Measurements from ENCODE around the gene HOXA11. TPM values are rescaled to one million over a fixed set of nuclear protein-coding genes. Genes with fewer than 3 reads are reported as not detected.

Gene HOXA11
- total RNA-seq, 1 donor from 2014 or later, result not detected

GRCh38 chr7:27148031-27148755 lies 36.8 kb downstream of the HOXA11 start:
- Histone ChIP-seq H3K4me3 (peak overlapping the region; percentile 54), H3K27ac (replicated peaks) (peak overlapping the region; percentile 30), H3K4me1 (peaks cover 60% of the 10 kb centered on the region), H3K9me3 (replicated peaks) (no peaks in the 10 kb centered on the region), H3K27me3 (ENCODE audit: low read depth) (peaks cover 100% of the 10 kb centered on the region), H3K36me3 (no peaks in the 10 kb centered on the region)
- TF ChIP-seq, protein P1, sequence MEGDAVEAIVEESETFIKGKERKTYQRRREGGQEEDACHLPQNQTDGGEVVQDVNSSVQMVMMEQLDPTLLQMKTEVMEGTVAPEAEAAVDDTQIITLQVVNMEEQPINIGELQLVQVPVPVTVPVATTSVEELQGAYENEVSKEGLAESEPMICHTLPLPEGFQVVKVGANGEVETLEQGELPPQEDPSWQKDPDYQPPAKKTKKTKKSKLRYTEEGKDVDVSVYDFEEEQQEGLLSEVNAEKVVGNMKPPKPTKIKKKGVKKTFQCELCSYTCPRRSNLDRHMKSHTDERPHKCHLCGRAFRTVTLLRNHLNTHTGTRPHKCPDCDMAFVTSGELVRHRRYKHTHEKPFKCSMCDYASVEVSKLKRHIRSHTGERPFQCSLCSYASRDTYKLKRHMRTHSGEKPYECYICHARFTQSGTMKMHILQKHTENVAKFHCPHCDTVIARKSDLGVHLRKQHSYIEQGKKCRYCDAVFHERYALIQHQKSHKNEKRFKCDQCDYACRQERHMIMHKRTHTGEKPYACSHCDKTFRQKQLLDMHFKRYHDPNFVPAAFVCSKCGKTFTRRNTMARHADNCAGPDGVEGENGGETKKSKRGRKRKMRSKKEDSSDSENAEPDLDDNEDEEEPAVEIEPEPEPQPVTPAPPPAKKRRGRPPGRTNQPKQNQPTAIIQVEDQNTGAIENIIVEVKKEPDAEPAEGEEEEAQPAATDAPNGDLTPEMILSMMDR (IDR thresholded peaks at IDR 0.05; ENCODE audit: borderline replicate concordance), result no peak
- intact Hi-C loops (cut with micrococcal nuclease), result no loop called here
- DNase-seq, result no peak

DNA sequence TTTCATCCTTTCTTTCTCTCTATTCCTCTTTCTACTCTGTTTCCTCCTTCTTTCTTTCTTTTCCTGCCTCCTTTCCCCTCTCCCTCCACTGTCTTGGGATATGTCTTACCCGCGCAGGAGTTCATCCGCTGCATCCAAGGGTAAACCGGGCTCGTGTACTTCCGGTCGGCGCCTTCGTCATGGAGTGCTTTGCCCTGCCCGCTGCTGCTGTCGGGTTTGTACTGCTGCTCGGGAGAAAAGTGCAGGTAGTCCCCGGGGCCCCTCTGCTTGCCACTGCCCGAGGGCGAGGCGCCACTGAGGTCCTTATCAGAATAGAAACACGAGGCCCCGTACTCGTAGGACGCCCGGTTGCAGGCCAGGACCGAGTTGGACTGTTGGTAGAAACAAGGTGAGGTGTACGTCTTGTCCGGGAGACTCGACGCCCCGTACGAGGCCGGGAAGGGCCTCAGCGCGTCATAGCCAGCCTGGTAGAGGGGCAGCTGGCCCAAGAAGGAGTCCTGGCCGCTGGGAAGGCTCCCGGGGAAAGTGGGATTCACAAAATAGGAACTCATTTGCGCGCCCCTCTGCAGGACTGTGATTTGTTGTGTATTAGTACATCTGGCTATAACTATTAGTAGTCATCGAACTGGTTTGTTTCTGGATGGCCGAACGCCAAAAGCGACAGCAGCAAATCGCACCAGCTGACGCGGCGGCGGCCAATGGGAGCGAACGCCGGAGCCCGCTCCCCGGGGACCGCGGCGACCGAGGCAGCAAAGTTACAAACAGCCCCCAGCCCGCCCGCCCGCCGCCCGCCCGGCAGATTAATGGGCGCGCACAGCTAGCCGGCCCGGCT lies 37.6 kb downstream of the HOXA11 start, which contains the start of gene HOXA6:
Gene HOXA6 (minus strand): TSS at position 576 of the 832 bp plus-strand sequence. CDS start 25 bp downstream, at position 551.
- no peaks in the 10 kb centered on the region for H3K9me3 ChIP-seq (replicated peaks)
- H3K27ac ChIP-seq (replicated peaks), result peak within 1 kb of the TSS; percentile 30
- H3K27me3 ChIP-seq (ENCODE audit: low read depth), result peaks cover 100% of the 10 kb centered on the region
- peaks cover 63% of the 10 kb centered on the region for H3K4me1 ChIP-seq
- no peak for DNase-seq
- TF ChIP-seq, protein P1 (IDR thresholded peaks at IDR 0.05; ENCODE audit: borderline replicate concordance), result no peak
- H3K4me3 ChIP-seq, result peak within 1 kb of the TSS; percentile 54
- no peaks in the 10 kb centered on the region for H3K36me3 ChIP-seq
- intact Hi-C loops (cut with micrococcal nuclease), result no loop called here

DNA sequence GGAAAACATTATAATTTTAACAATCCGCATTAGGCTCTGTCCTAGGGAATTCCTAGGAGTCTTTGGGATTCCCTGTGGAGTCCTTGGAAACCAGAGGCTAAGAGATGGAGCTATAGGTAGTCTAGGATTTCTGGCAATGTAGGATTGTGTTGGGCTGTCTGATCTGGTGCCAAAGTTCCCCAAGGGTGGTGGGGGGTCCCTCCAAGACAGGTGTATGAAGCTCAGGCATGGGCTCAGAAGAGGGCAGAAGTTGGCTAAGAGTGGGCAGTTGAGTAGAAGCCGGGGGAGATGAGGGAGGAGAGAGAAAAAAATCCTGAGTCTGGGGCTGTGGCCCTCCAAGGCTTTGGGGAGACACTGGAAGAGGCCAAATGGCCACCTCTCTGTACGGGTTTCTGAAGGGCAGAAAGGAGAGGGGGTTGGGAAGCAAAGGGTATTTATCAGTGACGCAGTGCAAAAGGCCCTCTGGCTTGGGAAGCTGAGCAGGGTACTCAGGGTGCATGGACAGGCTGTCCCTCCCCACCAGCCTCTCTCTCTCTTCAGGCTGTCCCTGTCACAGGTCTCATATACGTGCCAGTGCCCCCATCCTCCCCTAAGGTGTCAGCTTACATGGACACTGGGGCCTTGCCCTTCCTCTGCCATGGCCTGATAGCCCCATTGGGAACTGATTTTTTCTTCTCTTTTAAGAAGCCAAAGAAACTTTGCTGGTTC lies 38.4 kb downstream of the HOXA11 start:
- TF ChIP-seq, protein P1 (IDR thresholded peaks at IDR 0.05; ENCODE audit: borderline replicate concordance), result no peak
- H3K27me3 ChIP-seq (ENCODE audit: low read depth), result peaks cover 100% of the 10 kb centered on the region
- DNase-seq, result no peak
- no peaks in the 10 kb centered on the region for H3K36me3 ChIP-seq
- peaks cover 62% of the 10 kb centered on the region for H3K4me1 ChIP-seq
- intact Hi-C loops (cut with micrococcal nuclease), result no loop called here
- no peak overlapping the region for H3K4me3 ChIP-seq
- H3K9me3 ChIP-seq (replicated peaks), result no peaks in the 10 kb centered on the region
- H3K27ac ChIP-seq (replicated peaks), result no peak overlapping the region

- no peak overlapping the region for H3K4me3 ChIP-seq
- no peak overlapping the region for H3K27ac ChIP-seq (replicated peaks)
- DNase-seq, result no peak
- H3K27me3 ChIP-seq (ENCODE audit: low read depth), result peaks cover 100% of the 10 kb centered on the region
- no peaks in the 10 kb centered on the region for H3K36me3 ChIP-seq
- intact Hi-C loops (cut with micrococcal nuclease), result no loop called here
- no peaks in the 10 kb centered on the region for H3K9me3 ChIP-seq (replicated peaks)
- peaks cover 55% of the 10 kb centered on the region for H3K4me1 ChIP-seq
- TF ChIP-seq, protein P1 (IDR thresholded peaks at IDR 0.05; ENCODE audit: borderline replicate concordance), result no peak
Measured at GRCh38 chr7:27145914-27146412, 39.1 kb downstream of the HOXA11 start.

Data from left ventricle myocardium inferior (tissue), 1 donor.